NCI-H446 (cell line): ENCODE results near the gene CAMTA1.
A peak's percentile ranks its signal among the peaks of the same experiment; 100 is the strongest.

ENCODE experiments used
- DNase-seq, 2 experiments: peaks; one replicate each; lab custom pipeline; 2025; lab: John Stamatoyannopoulos, UW

Gene CAMTA1

GRCh38 chr1:7732331-7732730 lies 947.1 kb downstream of the CAMTA1 start:
- DNase-seq = no peak

GRCh38 chr1:7733276-7733675 lies 948.0 kb downstream of the CAMTA1 start:
- no peak for DNase-seq

GRCh38 chr1:7738044-7738443 lies 952.8 kb downstream of the CAMTA1 start:
- DNase-seq = no peak

- DNase-seq = no peak
Observed at GRCh38 chr1:7743346-7743745, 958.1 kb downstream of the CAMTA1 start.

GRCh38 chr1:7744882-7745281 lies 959.6 kb downstream of the CAMTA1 start:
- DNase-seq = no peak

GRCh38 chr1:7745783-7746182 lies 960.5 kb downstream of the CAMTA1 start:
- no peak for DNase-seq

GRCh38 chr1:7747605-7748004 lies 962.4 kb downstream of the CAMTA1 start:
- DNase-seq = no peak

GRCh38 chr1:7749126-7749525 lies 963.9 kb downstream of the CAMTA1 start:
- no peak for DNase-seq

- DNase-seq = no peak
Observed at GRCh38 chr1:7751174-7751573, 965.9 kb downstream of the CAMTA1 start.

GRCh38 chr1:7752512-7753417 lies 967.5 kb downstream of the CAMTA1 start:
- peak; percentile 71 to 76 for DNase-seq

GRCh38 chr1:7753641-7754040 lies 968.4 kb downstream of the CAMTA1 start:
- DNase-seq = no peak

GRCh38 chr1:7754234-7754633 lies 969.0 kb downstream of the CAMTA1 start:
- no peak for DNase-seq

GRCh38 chr1:7755448-7755847 lies 970.2 kb downstream of the CAMTA1 start:
- DNase-seq = no peak

GRCh38 chr1:7760245-7760644 lies 975.0 kb downstream of the CAMTA1 start:
- DNase-seq = no peak

- no peak for DNase-seq
Observed at GRCh38 chr1:7761103-7761502, 975.8 kb downstream of the CAMTA1 start.

GRCh38 chr1:7767176-7767575 lies 981.9 kb downstream of the CAMTA1 start:
- no peak for DNase-seq

GRCh38 chr1:7768583-7768982 lies 983.3 kb downstream of the CAMTA1 start:
- DNase-seq = no peak

GRCh38 chr1:7769673-7770412 lies 984.6 kb downstream of the CAMTA1 start:
- DNase-seq = no peak

GRCh38 chr1:7770669-7770996 lies 985.4 kb downstream of the CAMTA1 start:
- no peak for DNase-seq

- peak; percentile 48 to 83 for DNase-seq
Observed at GRCh38 chr1:7770997-7771822, 986.0 kb downstream of the CAMTA1 start, which contains the start of gene VAMP3. VAMP3 (plus strand) TSS chr1:7771296; CDS start chr1:7771384, 88 bp downstream.

GRCh38 chr1:7771823-7772299 lies 986.6 kb downstream of the CAMTA1 start:
- DNase-seq = no peak

- no peak for DNase-seq
Observed at GRCh38 chr1:7777591-7777990, 992.3 kb downstream of the CAMTA1 start.
